ENCODE measurements around the gene IFI27L2.

Gene IFI27L2

DNA sequence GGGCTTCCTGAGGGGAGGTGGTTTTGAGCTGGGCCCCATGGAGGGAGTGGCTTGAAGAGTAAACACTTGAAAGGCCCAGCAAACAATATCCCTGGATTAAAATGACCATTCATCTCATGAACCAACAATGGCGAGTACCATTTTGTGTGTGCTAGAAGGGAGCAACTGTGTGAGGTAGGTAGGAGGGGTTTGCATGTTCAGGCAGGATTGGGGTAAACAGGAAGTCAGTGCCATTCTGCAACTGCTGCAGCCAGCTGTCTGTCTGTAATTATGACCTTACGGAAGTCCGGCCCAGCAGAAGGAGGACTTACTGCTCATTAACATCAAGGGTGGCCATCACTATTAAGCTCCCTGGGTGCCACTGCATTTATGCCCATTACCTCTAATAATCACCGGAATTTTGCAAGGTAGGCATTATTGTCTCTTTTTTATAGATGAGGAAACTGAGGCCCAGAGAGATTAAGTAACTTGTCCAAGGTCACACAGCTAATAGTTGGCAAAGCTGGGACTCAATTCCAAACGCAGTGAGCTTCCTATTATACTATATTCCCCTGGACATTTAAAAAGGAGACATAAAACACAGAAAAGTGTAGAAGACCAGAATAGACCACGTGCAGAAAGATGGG, 16.6 kb upstream of the IFI27L2 start:
- in situ Hi-C loops (cut with HindIII; ENCODE audit: low pct_ligation_motif_present, low sequenced_read_pairs), result no loop called here
- no peak for DNase-seq
- Histone ChIP-seq H3K27ac (no peak overlapping the region), H3K4me3 (ENCODE audit: low read depth, low read length) (no peak overlapping the region), H3K27me3 (replicated peaks) (no peaks in the 10 kb centered on the region), H3K36me3 (replicated peaks) (no peaks in the 10 kb centered on the region)
- TF ChIP-seq, protein P1, sequence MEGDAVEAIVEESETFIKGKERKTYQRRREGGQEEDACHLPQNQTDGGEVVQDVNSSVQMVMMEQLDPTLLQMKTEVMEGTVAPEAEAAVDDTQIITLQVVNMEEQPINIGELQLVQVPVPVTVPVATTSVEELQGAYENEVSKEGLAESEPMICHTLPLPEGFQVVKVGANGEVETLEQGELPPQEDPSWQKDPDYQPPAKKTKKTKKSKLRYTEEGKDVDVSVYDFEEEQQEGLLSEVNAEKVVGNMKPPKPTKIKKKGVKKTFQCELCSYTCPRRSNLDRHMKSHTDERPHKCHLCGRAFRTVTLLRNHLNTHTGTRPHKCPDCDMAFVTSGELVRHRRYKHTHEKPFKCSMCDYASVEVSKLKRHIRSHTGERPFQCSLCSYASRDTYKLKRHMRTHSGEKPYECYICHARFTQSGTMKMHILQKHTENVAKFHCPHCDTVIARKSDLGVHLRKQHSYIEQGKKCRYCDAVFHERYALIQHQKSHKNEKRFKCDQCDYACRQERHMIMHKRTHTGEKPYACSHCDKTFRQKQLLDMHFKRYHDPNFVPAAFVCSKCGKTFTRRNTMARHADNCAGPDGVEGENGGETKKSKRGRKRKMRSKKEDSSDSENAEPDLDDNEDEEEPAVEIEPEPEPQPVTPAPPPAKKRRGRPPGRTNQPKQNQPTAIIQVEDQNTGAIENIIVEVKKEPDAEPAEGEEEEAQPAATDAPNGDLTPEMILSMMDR (IDR thresholded peaks at IDR 0.05; ENCODE audit: low read depth, low read length, missing control alignments), result no peak

DNA sequence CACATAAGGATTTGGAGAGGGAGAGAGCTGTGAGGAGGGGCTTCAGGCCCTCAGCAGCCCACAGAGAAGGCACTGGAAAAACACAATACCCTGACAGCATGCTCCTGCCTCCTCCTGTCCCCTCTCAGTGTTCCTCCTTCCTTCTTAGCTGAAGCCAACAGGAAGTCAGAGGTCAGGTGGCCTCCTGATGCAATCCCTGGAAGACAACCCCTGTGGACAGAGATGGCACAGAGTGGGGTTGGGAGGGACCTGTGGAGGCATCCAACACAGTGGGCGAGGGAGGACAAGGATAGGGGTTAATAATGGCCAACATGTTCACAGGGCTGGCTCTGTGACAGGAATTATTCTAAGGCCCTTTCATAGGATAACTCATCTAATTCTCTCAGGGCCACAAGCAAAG, 15.4 kb upstream of the IFI27L2 start:
- TF ChIP-seq, protein P1 (IDR thresholded peaks at IDR 0.05; ENCODE audit: low read depth, low read length, missing control alignments), result no peak
- DNase-seq, result no peak
- H3K36me3 ChIP-seq (replicated peaks), result no peaks in the 10 kb centered on the region
- in situ Hi-C loops (cut with HindIII; ENCODE audit: low pct_ligation_motif_present, low sequenced_read_pairs), result no loop called here
- no peak overlapping the region for H3K4me3 ChIP-seq (ENCODE audit: low read depth, low read length)
- H3K27ac ChIP-seq, result no peak overlapping the region
- no peaks in the 10 kb centered on the region for H3K27me3 ChIP-seq (replicated peaks)

DNA sequence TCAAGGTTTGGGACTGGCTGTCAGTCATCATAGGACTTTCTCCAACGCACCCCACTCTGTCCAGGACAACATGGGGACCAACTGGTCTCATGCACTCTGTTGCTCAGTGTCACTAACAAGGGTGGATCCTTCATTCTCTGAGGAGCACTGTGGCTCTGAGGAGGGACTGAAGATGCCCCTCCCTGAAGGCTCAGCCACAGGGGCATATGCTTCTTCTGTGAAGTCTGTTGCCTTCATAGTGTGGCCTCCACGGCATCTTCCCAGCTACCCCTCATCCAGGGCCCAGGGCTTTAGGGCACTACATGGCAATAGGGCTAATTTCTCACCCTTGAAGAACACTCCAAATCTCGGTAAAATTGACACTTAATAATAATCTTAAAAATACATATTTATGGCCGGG, 14.3 kb upstream of the IFI27L2 start:
- DNase-seq, result no peak
- H3K27ac ChIP-seq, result no peak overlapping the region
- no peak overlapping the region for H3K4me3 ChIP-seq (ENCODE audit: low read depth, low read length)
- no peaks in the 10 kb centered on the region for H3K27me3 ChIP-seq (replicated peaks)
- in situ Hi-C loops (cut with HindIII; ENCODE audit: low pct_ligation_motif_present, low sequenced_read_pairs), result no loop called here
- no peaks in the 10 kb centered on the region for H3K36me3 ChIP-seq (replicated peaks)
- TF ChIP-seq, protein P1 (IDR thresholded peaks at IDR 0.05; ENCODE audit: low read depth, low read length, missing control alignments), result no peak

DNA sequence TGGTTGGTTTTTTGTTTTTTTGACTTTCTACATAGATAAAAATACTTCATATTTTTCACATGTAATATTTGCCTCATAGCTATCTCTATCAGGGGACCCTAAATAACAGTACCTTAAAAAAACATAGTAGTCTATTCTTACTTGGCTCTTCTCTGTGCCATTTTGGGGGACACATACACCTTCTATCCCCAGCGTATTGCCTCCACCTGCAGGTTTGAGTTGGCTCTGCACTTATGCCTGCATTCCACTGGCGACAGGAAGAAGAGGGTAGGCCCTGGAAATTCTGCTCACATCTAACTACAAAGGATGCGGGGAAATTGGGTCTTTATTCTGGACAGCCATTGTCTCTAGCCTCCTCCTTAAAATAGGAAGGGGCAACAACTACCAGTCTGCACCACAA, 13.8 kb upstream of the IFI27L2 start:
- Histone ChIP-seq H3K27ac (no peak overlapping the region), H3K36me3 (replicated peaks) (no peaks in the 10 kb centered on the region), H3K4me3 (ENCODE audit: low read depth, low read length) (no peak overlapping the region), H3K27me3 (replicated peaks) (no peaks in the 10 kb centered on the region)
- in situ Hi-C loops (cut with HindIII; ENCODE audit: low pct_ligation_motif_present, low sequenced_read_pairs), result no loop called here
- DNase-seq, result no peak
- TF ChIP-seq, protein P1 (IDR thresholded peaks at IDR 0.05; ENCODE audit: low read depth, low read length, missing control alignments), result peak; percentile 66

DNA sequence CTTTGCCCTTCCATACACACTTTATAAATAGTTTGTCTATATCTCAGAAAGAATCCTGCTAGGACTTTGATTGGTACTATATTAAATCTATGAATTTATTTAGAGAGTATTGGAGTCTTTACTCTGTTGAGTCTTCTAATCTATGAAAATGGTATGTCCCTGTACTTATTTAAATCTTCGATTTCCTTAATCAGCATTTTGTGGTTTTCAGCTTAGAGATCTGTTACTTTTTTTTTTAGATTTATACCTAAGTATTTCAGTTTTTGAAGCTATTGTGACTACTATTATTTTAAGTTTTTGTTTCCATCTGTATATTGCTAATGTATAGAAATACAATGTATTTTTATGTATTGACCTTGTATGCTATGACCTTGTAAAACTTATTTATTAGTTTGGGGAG, 13.4 kb upstream of the IFI27L2 start:
- DNase-seq, result no peak
- Histone ChIP-seq H3K27me3 (replicated peaks) (no peaks in the 10 kb centered on the region), H3K4me3 (ENCODE audit: low read depth, low read length) (no peak overlapping the region), H3K27ac (no peak overlapping the region), H3K36me3 (replicated peaks) (no peaks in the 10 kb centered on the region)
- in situ Hi-C loops (cut with HindIII; ENCODE audit: low pct_ligation_motif_present, low sequenced_read_pairs), result no loop called here
- TF ChIP-seq, protein P1 (IDR thresholded peaks at IDR 0.05; ENCODE audit: low read depth, low read length, missing control alignments), result no peak

DNA sequence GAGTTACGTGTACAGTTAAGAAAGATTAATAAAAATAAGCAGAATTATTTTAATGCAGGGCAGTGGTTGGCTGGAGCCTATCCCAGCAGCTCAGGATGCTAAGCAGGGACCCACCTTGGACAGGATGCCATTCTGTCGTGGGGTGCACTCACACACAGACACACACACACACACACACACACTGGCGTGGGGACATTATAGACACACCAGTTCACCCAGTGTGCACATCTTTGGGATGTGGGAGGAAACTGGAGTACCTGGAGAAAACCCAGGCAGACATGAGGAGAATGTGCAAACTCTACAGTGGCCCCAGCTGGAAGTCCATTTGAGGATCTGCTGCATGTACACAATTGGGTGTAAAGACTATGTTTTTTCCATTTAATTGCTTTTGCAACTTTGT, 12.8 kb upstream of the IFI27L2 start:
- no peaks in the 10 kb centered on the region for H3K27me3 ChIP-seq (replicated peaks)
- TF ChIP-seq, protein P1 (IDR thresholded peaks at IDR 0.05; ENCODE audit: low read depth, low read length, missing control alignments), result no peak
- in situ Hi-C loops (cut with HindIII; ENCODE audit: low pct_ligation_motif_present, low sequenced_read_pairs), result no loop called here
- no peak overlapping the region for H3K4me3 ChIP-seq (ENCODE audit: low read depth, low read length)
- no peak overlapping the region for H3K27ac ChIP-seq
- no peaks in the 10 kb centered on the region for H3K36me3 ChIP-seq (replicated peaks)
- DNase-seq, result no peak
